HepG2 (cell line): ENCODE results near the gene RDH16. TPM values are rescaled to one million over a fixed set of nuclear protein-coding genes. Genes with fewer than 3 reads are reported as not detected.

Source experiments
- ATAC-seq: fragments of 200-7000 bp; cut with Tn5 transposase; 3 replicates; pipeline ENCODE4 v1.9.1; 2020; ENCODE audit warnings: mild to moderate bottlenecking, moderate library complexity
- BruUV-seq: library from RNA; stranded (reverse); fragments of 400-500 nt; replicated peaks from 2 replicates; lab custom pipeline; 2021; lab: Mats Ljungman, UMichigan
- CTCF ChIA-PET: fragments of 300-600 bp; formaldehyde crosslinking; extraction: SDS; loops from one replicate; lab custom pipeline; 2021; ENCODE audit warnings: low total read pairs, inconsistent platforms, low intra/inter-chr PET ratio; lab: Yijun Ruan, JAX
- POLR2A ChIA-PET: fragments of 350-600 bp; sonication (Branson Sonifier 250); formaldehyde crosslinking; loops from one replicate; lab custom pipeline; 2020; ENCODE audit warnings: antibody characterized with exemption, inconsistent platforms; lab: Yijun Ruan, JAX
- DNase-seq: peaks from one replicate; pipeline ENCODE4 v3.0.0-alpha.2; 2015; ENCODE audit warnings: low spot score
- FAIRE-seq: peaks from 3 replicates; lab custom pipeline; 2011; peaks lifted over from hg19 to GRCh38; lab: Jason Lieb, UNC
- H2AFZ ChIP-seq: one replicate; pipeline ENCODE4 v1.6.1; 2011; ENCODE audit warnings: low read length, inconsistent platforms
- H3K27ac ChIP-seq: fragments of 300-600 bp; 3 replicates; pipeline ENCODE4 v1.8.0; 2011; ENCODE audit warnings: mixed run types, mild to moderate bottlenecking, mixed read lengths, low read length, inconsistent platforms; ENCODE audit not compliant: insufficient read depth; ENCODE audit errors: extremely low read length
- H3K27me3 ChIP-seq, 2 experiments: fragments of 200-600 bp in 1 of 2; 2 replicates in 1 of 2; 3 replicates in 1 of 2; pipeline versions ENCODE4 v1.6.0 to v1.8.0; 2011; ENCODE audit warnings: low read length in 2 of 2, mild to moderate bottlenecking in 2 of 2, moderate library complexity in 2 of 2, inconsistent platforms in 1 of 2; ENCODE audit not compliant: insufficient read depth in 2 of 2, control insufficient read depth in 1 of 2
- H3K36me3 ChIP-seq, 2 experiments: fragments of 200-600 bp in 1 of 2; replicated peaks in 1 of 2; 2 replicates in 1 of 2; 3 replicates in 1 of 2; pipeline versions ENCODE4 v1.5.1 to v1.8.0; 2011; ENCODE audit warnings: low read length in 2 of 2, inconsistent platforms in 1 of 2; ENCODE audit not compliant: insufficient read depth in 2 of 2, control insufficient read depth in 1 of 2
- H3K4me1 ChIP-seq: 2 replicates; pipeline ENCODE4 v1.5.1; 2012; ENCODE audit warnings: low read length, inconsistent platforms; ENCODE audit not compliant: insufficient read depth
- H3K4me2 ChIP-seq: 2 replicates; pipeline ENCODE4 v1.6.0; 2011; ENCODE audit warnings: low read depth, low read length, inconsistent platforms
- H3K4me3 ChIP-seq, 3 experiments: fragments of 200-600 bp in 1 of 3; sonication (generic), shearing (Covaris generic) in 1 of 3; replicated peaks in 1 of 3; 2 replicates each; pipeline ENCODE4 v1.5.1; 2011 to 2016; ENCODE audit warnings: low read length in 3 of 3, inconsistent platforms in 2 of 3, low read depth in 2 of 3, mild to moderate bottlenecking in 2 of 3, control low read depth in 1 of 3, mixed read lengths in 1 of 3; ENCODE audit not compliant: insufficient read depth in 1 of 3
- H3K79me2 ChIP-seq: one replicate; pipeline ENCODE4 v1.6.1; 2011; ENCODE audit warnings: low read length, inconsistent platforms; ENCODE audit not compliant: insufficient read depth
- H3K9ac ChIP-seq: 2 replicates; pipeline ENCODE4 v1.6.0; 2011; ENCODE audit warnings: mild to moderate bottlenecking, low read depth, low read length, inconsistent platforms; ENCODE audit not compliant: insufficient read depth
- H3K9me3 ChIP-seq: 2 replicates; pipeline ENCODE4 v1.5.1; 2012; ENCODE audit warnings: mild to moderate bottlenecking, low read length
- H4K20me1 ChIP-seq: 2 replicates; pipeline ENCODE4 v1.6.0; 2011; ENCODE audit warnings: inconsistent platforms, mild to moderate bottlenecking, low read length, moderate library complexity; ENCODE audit not compliant: insufficient read depth
- FOXP1 ChIP-seq, 2 experiments: fragments of 450-650 bp in 1 of 2; IDR thresholded peaks; 2 replicates each; pipeline ENCODE4 v1.6.1; 2017 to 2018; ENCODE audit warnings: antibody characterized with exemption in 1 of 2
- NFKB2 ChIP-seq: sonication (generic); formaldehyde crosslinking; IDR thresholded peaks from 2 replicates; pipeline ENCODE4 v1.4.0; 2020; ENCODE audit warnings: missing genetic modification reagents, borderline replicate concordance
- SOX13 ChIP-seq, 3 experiments: fragments of 450-650 bp in 1 of 3; sonication (generic) in 1 of 3; formaldehyde crosslinking in 1 of 3; IDR thresholded peaks in 2 of 3; conservative IDR thresholded peaks in 1 of 3; 2 replicates each; pipeline versions ENCODE4 v1.5.0 to v1.6.1; 2016 to 2020; ENCODE audit warnings: antibody characterized with exemption in 1 of 3, mild to moderate bottlenecking in 1 of 3, missing compliant biosample characterization in 1 of 3, missing genetic modification reagents in 1 of 3, moderate library complexity in 1 of 3
- U2AF2 ChIP-seq: fragments of 200-400 bp; formaldehyde crosslinking; IDR thresholded peaks from 2 replicates; pipeline ENCODE4 v1.6.1; 2017; ENCODE audit warnings: low read depth, mild to moderate bottlenecking, low read length
- ZKSCAN5 ChIP-seq: sonication (generic); formaldehyde crosslinking; IDR thresholded peaks from 2 replicates; pipeline ENCODE4 v1.5.1; 2020; ENCODE audit warnings: mild to moderate bottlenecking, missing genetic modification reagents
- ZNF12 ChIP-seq: sonication (generic); formaldehyde crosslinking; IDR thresholded peaks from 2 replicates; pipeline ENCODE4 v1.5.0; 2020; ENCODE audit warnings: missing genetic modification reagents
- ZNF343 ChIP-seq: sonication (generic); formaldehyde crosslinking; IDR thresholded peaks from 2 replicates; pipeline ENCODE4 v1.4.0; 2020; ENCODE audit warnings: mild to moderate bottlenecking, missing genetic modification reagents
- ZNF556 ChIP-seq: sonication (generic); formaldehyde crosslinking; IDR thresholded peaks from 2 replicates; pipeline ENCODE4 v1.4.0; 2020; ENCODE audit warnings: mild to moderate bottlenecking, missing genetic modification reagents, borderline replicate concordance
- ZNF678 ChIP-seq: sonication (generic); formaldehyde crosslinking; IDR thresholded peaks from 2 replicates; pipeline ENCODE4 v1.4.0; 2020; ENCODE audit warnings: mild to moderate bottlenecking, missing genetic modification reagents
- WGBS: methylation state at CpG from one replicate; pipeline ENCODE4 v1.1.6; 2017; ENCODE audit warnings: low lambda C conversion rate; 5-methylcytosine and 5-hydroxymethylcytosine counted together
- in situ Hi-C: cut with HindIII; loops from 2 replicates; pipeline ENCODE4 v1.10.0; 2017; ENCODE audit warnings: low pct_unique_long_range_greater_than_20kb; ENCODE audit not compliant: extremely low pct_ligation_motif_present
- intact Hi-C: fragments of 100-400 bp; cut with micrococcal nuclease; formaldehyde crosslinking; loops from one replicate; pipeline ENCODE4 v1.10.0; 2022; ENCODE audit not compliant: unreplicated experiment
- polyA plus RNA-seq, 8 experiments: library from polyadenylated mRNA; depleted of rRNA in 3 of 8; stranded (reverse) in 7 of 8; unstranded in 1 of 8; fragments of >200 nt; fragmentation: Illumina TruSeq in 4 of 8; extraction: Trizol in 4 of 8; gene quantifications; 2 replicates each; pipeline versions ENCODE4 v1.2.1 to v1.2.3, GENCODE V29; 2011 to 2016; ENCODE audit warnings: low read depth in 4 of 8, missing spikeins in 1 of 8, mixed read lengths in 1 of 8; ENCODE audit not compliant: insufficient read depth in 1 of 8
- total RNA-seq, 5 experiments: library from RNA; depleted of rRNA; stranded (reverse); fragments of >200 nt; fragmentation: Illumina TruSeq; extraction: Trizol; gene quantifications; 2 replicates each; pipeline ENCODE4 v1.2.3, GENCODE V29; 2016; ENCODE audit warnings: low read depth in 1 of 5
- TF ChIP-seq, protein P1 (sequence below): sonication (generic); formaldehyde crosslinking; IDR thresholded peaks from 2 replicates; pipeline ENCODE4 v1.4.0; 2020; ENCODE audit warnings: missing genetic modification reagents, borderline replicate concordance
- TF ChIP-seq, protein P2 (sequence below): sonication (generic); formaldehyde crosslinking; IDR thresholded peaks from 2 replicates; pipeline ENCODE4 v1.4.0; 2020; ENCODE audit warnings: missing genetic modification reagents
- TF ChIP-seq, protein P3 (sequence below): sonication (generic); formaldehyde crosslinking; IDR thresholded peaks from 2 replicates; pipeline ENCODE4 v1.5.1; 2020; ENCODE audit warnings: mild to moderate bottlenecking, missing genetic modification reagents, borderline replicate concordance
- TF ChIP-seq, protein P4 (sequence below): conservative IDR thresholded peaks from 2 replicates; pipeline ENCODE4 v1.6.1; 2018; ENCODE audit warnings: missing genetic modification reagents

RDH16 gene
- total and polyA plus RNA-seq, 2 of the 13 experiments (the other 11 are each of a cell fraction or from before 2014, with no cell fraction given) = 0.05 to 0.13 TPM

DNA sequence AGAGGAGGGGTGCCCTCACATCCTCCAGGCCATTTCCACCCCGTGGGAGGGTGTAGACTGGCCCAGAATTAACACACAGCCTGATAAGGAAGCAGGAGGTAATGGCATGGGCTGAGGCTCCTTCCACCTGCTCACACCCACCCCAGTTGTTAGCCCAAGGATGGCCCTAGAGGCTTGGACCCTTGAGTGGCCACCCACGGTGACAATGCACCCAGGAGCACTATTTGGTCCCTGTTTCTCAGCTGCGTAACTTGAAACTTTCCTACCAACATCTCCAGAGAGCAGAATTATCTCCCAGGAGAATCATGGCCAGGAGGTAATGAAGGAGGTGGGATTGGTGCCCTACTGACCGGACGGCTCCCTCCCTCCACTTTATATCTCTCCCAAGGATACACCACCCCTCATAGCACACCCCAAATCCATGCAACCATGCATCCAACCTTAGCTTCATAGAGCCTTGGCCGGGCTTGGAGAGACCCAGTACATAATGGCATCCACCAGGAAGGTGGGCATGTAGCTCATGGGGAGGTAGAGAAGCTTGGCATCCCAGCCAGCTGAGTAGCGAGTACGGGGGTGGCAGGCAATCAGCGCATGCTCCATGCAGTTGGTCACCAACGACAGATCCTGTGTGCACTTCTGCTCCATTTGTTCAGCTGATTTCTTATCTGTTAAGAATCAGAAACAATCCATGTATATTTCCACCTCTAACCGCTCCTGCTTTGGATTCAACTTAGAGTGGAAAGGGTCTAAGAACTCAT lies 5.6 kb downstream of the RDH16 start:
- Histone ChIP-seq H3K9ac (no peak overlapping the region), H3K27me3 (no peaks in the 10 kb centered on the region), H3K79me2 (no peaks in the 10 kb centered on the region), H3K9me3 (no peaks in the 10 kb centered on the region), H2AFZ (no peak overlapping the region), H3K4me2 (no peak overlapping the region), H3K36me3 (no peaks in the 10 kb centered on the region), H3K27ac (no peak overlapping the region), H3K4me1 (peaks cover 29% of the 10 kb centered on the region), H4K20me1 (no peaks in the 10 kb centered on the region), H3K4me3 (no peak overlapping the region)
- intact Hi-C loops = no loop called here
- ChIA-PET POLR2A (no interaction called here), CTCF (no interaction called here)
- no peak for DNase-seq
- in situ Hi-C loops = no loop called here
- 62% methylated on average over 8 of the region's 11 CpGs for WGBS
- BruUV-seq = no TSS peak
- ATAC-seq = no peak
- no peak for TF ChIP-seq U2AF2
- TF ChIP-seq, protein P1, sequence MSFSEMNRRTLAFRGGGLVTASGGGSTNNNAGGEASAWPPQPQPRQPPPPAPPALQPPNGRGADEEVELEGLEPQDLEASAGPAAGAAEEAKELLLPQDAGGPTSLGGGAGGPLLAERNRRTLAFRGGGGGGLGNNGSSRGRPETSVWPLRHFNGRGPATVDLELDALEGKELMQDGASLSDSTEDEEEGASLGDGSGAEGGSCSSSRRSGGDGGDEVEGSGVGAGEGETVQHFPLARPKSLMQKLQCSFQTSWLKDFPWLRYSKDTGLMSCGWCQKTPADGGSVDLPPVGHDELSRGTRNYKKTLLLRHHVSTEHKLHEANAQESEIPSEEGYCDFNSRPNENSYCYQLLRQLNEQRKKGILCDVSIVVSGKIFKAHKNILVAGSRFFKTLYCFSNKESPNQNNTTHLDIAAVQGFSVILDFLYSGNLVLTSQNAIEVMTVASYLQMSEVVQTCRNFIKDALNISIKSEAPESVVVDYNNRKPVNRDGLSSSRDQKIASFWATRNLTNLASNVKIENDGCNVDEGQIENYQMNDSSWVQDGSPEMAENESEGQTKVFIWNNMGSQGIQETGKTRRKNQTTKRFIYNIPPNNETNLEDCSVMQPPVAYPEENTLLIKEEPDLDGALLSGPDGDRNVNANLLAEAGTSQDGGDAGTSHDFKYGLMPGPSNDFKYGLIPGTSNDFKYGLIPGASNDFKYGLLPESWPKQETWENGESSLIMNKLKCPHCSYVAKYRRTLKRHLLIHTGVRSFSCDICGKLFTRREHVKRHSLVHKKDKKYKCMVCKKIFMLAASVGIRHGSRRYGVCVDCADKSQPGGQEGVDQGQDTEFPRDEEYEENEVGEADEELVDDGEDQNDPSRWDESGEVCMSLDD (CRISPR knock-in tag) = no peak
- no peak for TF ChIP-seq FOXP1 (IDR thresholded peaks at IDR 0.05)
- no peak for TF ChIP-seq FOXP1 (CRISPR knock-in tag; IDR thresholded peaks at IDR 0.05)
- TF ChIP-seq ZKSCAN5 = no peak
- TF ChIP-seq, protein P2, sequence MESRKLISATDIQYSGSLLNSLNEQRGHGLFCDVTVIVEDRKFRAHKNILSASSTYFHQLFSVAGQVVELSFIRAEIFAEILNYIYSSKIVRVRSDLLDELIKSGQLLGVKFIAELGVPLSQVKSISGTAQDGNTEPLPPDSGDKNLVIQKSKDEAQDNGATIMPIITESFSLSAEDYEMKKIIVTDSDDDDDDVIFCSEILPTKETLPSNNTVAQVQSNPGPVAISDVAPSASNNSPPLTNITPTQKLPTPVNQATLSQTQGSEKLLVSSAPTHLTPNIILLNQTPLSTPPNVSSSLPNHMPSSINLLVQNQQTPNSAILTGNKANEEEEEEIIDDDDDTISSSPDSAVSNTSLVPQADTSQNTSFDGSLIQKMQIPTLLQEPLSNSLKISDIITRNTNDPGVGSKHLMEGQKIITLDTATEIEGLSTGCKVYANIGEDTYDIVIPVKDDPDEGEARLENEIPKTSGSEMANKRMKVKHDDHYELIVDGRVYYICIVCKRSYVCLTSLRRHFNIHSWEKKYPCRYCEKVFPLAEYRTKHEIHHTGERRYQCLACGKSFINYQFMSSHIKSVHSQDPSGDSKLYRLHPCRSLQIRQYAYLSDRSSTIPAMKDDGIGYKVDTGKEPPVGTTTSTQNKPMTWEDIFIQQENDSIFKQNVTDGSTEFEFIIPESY (CRISPR knock-in tag) = no peak
- TF ChIP-seq, protein P3, sequence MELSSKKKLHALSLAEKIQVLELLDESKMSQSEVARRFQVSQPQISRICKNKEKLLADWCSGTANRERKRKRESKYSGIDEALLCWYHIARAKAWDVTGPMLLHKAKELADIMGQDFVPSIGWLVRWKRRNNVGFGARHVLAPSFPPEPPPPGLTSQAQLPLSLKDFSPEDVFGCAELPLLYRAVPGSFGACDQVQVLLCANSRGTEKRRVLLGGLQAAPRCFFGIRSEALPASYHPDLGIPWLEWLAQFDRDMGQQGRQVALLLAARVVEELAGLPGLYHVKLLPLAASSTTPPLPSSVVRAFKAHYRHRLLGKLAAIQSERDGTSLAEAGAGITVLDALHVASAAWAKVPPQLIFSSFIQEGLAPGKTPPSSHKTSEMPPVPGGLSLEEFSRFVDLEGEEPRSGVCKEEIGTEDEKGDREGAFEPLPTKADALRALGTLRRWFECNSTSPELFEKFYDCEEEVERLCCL (CRISPR knock-in tag) = no peak
- no peak for TF ChIP-seq ZNF556
- no peak for TF ChIP-seq ZNF678 (CRISPR knock-in tag)
- no peak for TF ChIP-seq ZNF343 (CRISPR knock-in tag)
- TF ChIP-seq ZNF12 = no peak
- TF ChIP-seq SOX13 (IDR thresholded peaks at IDR 0.05) = no peak
- TF ChIP-seq SOX13 (CRISPR knock-in tag; conservative IDR thresholded peaks at IDR 0.05 in 1 of 2, IDR thresholded peaks at IDR 0.05 in 1 of 2) = no peak
- TF ChIP-seq, protein P4, sequence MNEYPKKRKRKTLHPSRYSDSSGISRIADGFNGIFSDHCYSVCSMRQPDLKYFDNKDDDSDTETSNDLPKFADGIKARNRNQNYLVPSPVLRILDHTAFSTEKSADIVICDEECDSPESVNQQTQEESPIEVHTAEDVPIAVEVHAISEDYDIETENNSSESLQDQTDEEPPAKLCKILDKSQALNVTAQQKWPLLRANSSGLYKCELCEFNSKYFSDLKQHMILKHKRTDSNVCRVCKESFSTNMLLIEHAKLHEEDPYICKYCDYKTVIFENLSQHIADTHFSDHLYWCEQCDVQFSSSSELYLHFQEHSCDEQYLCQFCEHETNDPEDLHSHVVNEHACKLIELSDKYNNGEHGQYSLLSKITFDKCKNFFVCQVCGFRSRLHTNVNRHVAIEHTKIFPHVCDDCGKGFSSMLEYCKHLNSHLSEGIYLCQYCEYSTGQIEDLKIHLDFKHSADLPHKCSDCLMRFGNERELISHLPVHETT = no peak
- no peak for TF ChIP-seq NFKB2 (CRISPR knock-in tag)
- FAIRE-seq = no peak
